Measurements from ENCODE around the gene CPA5.

The CPA5 gene

GRCh38 chr7:130356876-130357611, 12.4 kb downstream of the CPA5 start:
- peak in 36 of 56 donors; percentile 22 to 77 (median 49) for DNase-seq

- no peak for DNase-seq
These were observed 13.9 kb downstream of the CPA5 start for GRCh38 chr7:130358471-130358870.

- DNase-seq = no peak
These were observed 14.8 kb downstream of the CPA5 start for GRCh38 chr7:130359276-130359857.

GRCh38 chr7:130360518-130360917, 15.9 kb downstream of the CPA5 start:
- no peak for DNase-seq

GRCh38 chr7:130361681-130362080, 17.1 kb downstream of the CPA5 start:
- DNase-seq = no peak

GRCh38 chr7:130362251-130362816, 17.7 kb downstream of the CPA5 start:
- no peak for DNase-seq

- peak in 1 of 56 donors; percentile 6 for DNase-seq
These were observed 18.6 kb downstream of the CPA5 start for GRCh38 chr7:130363026-130363847.

- no peak for DNase-seq
These were observed 19.8 kb downstream of the CPA5 start for GRCh38 chr7:130364451-130364850.

GRCh38 chr7:130365088-130365487, 20.5 kb downstream of the CPA5 start:
- DNase-seq = no peak

GRCh38 chr7:130365511-130366441, 21.2 kb downstream of the CPA5 start:
- peak in 7 of 56 donors; percentile 11 to 41 (median 23) for DNase-seq

- DNase-seq = no peak
These were observed 21.9 kb downstream of the CPA5 start for GRCh38 chr7:130366564-130366963.

GRCh38 chr7:130367088-130367755, 22.6 kb downstream of the CPA5 start:
- DNase-seq = no peak

GRCh38 chr7:130367836-130368746, 23.5 kb downstream of the CPA5 start:
- DNase-seq = no peak

GRCh38 chr7:130369110-130369711, 24.6 kb downstream of the CPA5 start:
- no peak for DNase-seq

GRCh38 chr7:130369831-130370550, 25.4 kb downstream of the CPA5 start:
- no peak for DNase-seq

GRCh38 chr7:130371046-130371445, 26.4 kb downstream of the CPA5 start:
- no peak for DNase-seq

- DNase-seq = no peak
These were observed 28.0 kb downstream of the CPA5 start for GRCh38 chr7:130372402-130373165.

All from nucleus accumbens (tissue), 56 donors.